ENCODE data around the gene BIRC7.

GRCh38 chr20:63254232-63254605 lies 18.5 kb downstream of the BIRC7 start, which contains the start of gene NKAIN4:
- TF ChIP-seq, protein P1, sequence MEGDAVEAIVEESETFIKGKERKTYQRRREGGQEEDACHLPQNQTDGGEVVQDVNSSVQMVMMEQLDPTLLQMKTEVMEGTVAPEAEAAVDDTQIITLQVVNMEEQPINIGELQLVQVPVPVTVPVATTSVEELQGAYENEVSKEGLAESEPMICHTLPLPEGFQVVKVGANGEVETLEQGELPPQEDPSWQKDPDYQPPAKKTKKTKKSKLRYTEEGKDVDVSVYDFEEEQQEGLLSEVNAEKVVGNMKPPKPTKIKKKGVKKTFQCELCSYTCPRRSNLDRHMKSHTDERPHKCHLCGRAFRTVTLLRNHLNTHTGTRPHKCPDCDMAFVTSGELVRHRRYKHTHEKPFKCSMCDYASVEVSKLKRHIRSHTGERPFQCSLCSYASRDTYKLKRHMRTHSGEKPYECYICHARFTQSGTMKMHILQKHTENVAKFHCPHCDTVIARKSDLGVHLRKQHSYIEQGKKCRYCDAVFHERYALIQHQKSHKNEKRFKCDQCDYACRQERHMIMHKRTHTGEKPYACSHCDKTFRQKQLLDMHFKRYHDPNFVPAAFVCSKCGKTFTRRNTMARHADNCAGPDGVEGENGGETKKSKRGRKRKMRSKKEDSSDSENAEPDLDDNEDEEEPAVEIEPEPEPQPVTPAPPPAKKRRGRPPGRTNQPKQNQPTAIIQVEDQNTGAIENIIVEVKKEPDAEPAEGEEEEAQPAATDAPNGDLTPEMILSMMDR (IDR thresholded peaks at IDR 0.05; ENCODE audit: low read length): no peak
- no peak for TF ChIP-seq EZH2 (IDR thresholded peaks at IDR 0.05; ENCODE audit: borderline replicate concordance, low read length)

Measured in OCI-LY1 (cell line).